HCT116 (cell line): ENCODE data around the gene OLFML2A. TPM values are rescaled to one million over a fixed set of nuclear protein-coding genes. Genes with fewer than 3 reads are reported as not detected.

Experiments used
- ATAC-seq: fragments of 200-7000 bp; cut with Tn5 transposase; 2 replicates; pipeline ENCODE4 v1.9.1; 2020; ENCODE audit warnings: mild to moderate bottlenecking, moderate library complexity
- BruUV-seq: library from RNA; stranded (reverse); fragments of 400-500 nt; replicated peaks from 2 replicates; lab custom pipeline; 2021; lab: Mats Ljungman, UMichigan
- CTCF ChIA-PET: fragments of 300-600 bp; sonication (Branson Sonifier 250); formaldehyde crosslinking; loops from one replicate; lab custom pipeline; 2021; ENCODE audit warnings: antibody characterized with exemption; lab: Charles Lee
- POLR2A ChIA-PET: fragments of 300-600, 350-600 bp; sonication (Branson Sonifier 250); formaldehyde crosslinking; loops from one replicate; lab custom pipeline; 2021; ENCODE audit warnings: antibody characterized with exemption; lab: Charles Lee
- RAD21 ChIA-PET, 2 experiments: fragments of 300-600 bp; sonication (Branson Sonifier 250); formaldehyde crosslinking; loops; one replicate each; lab custom pipeline; 2023; ENCODE audit warnings: low total read pairs in 2 of 2; ENCODE audit not compliant: uncharacterized antibody in 2 of 2, unreplicated experiment in 2 of 2, low non-redundant PET in 1 of 2; lab: Charles Lee
- DNase-seq: peaks from one replicate; pipeline ENCODE4 v3.0.0-alpha.2; 2010; ENCODE audit warnings: low read depth, low spot score
- H2AFZ ChIP-seq: fragments of 200-600 bp; shearing (Covaris generic), sonication (generic); 2 replicates; pipeline ENCODE4 v1.6.1; 2017; ENCODE audit warnings: low read depth, mixed run types, mixed read lengths, antibody characterized with exemption, low read length; ENCODE audit not compliant: poor library complexity, severe bottlenecking
- H3K27ac ChIP-seq: 2 replicates; pipeline ENCODE4 v1.5.1; 2012; ENCODE audit warnings: low read depth, low read length
- H3K27me3 ChIP-seq: fragments of 200-600 bp; sonication (generic); 2 replicates; pipeline ENCODE4 v1.6.1; 2016; ENCODE audit warnings: mixed run types, low read length, mixed read lengths; ENCODE audit not compliant: insufficient read depth
- H3K36me3 ChIP-seq, 2 experiments: fragments of 200-500 bp in 1 of 2; fragments of 200-600 bp in 1 of 2; sonication (Bioruptor generic) in 1 of 2; sonication (generic) in 1 of 2; 2 replicates each; pipeline versions ENCODE4 v1.5.1 to v1.6.1; 2014 to 2016; ENCODE audit warnings: low read length in 2 of 2, inconsistent platforms in 1 of 2, mixed read lengths in 1 of 2, mixed run types in 1 of 2; ENCODE audit not compliant: insufficient read depth in 2 of 2, control insufficient read depth in 1 of 2
- H3K4me1 ChIP-seq, 2 experiments: fragments of 200-600 bp in 1 of 2; sonication (generic) in 1 of 2; 2 replicates each; pipeline versions ENCODE4 v1.5.1 to v1.6.1; 2012 to 2017; ENCODE audit warnings: low read length in 2 of 2, inconsistent platforms in 1 of 2, mild to moderate bottlenecking in 1 of 2, mixed read lengths in 1 of 2, mixed run types in 1 of 2, moderate library complexity in 1 of 2; ENCODE audit not compliant: insufficient read depth in 2 of 2, control insufficient read depth in 1 of 2
- H3K4me2 ChIP-seq: fragments of 200-600 bp; sonication (generic); 2 replicates; pipeline ENCODE4 v1.6.1; 2017; ENCODE audit warnings: mixed run types, low read length, mixed read lengths
- H3K4me3 ChIP-seq, 2 experiments: fragments of 200-600 bp in 1 of 2; sonication (generic) in 1 of 2; replicated peaks in 1 of 2; 2 replicates each; pipeline ENCODE4 v1.5.1; 2011 to 2016; ENCODE audit warnings: low read length in 2 of 2, control low read depth in 1 of 2, low read depth in 1 of 2, mild to moderate bottlenecking in 1 of 2, mixed read lengths in 1 of 2, mixed run types in 1 of 2
- H3K79me2 ChIP-seq: fragments of 200-600 bp; sonication (generic); 2 replicates; pipeline ENCODE4 v1.6.1; 2017; ENCODE audit warnings: mild to moderate bottlenecking, mixed run types, low read length, moderate library complexity, mixed read lengths; ENCODE audit not compliant: insufficient read depth
- H3K9ac ChIP-seq: fragments of 200-600 bp; sonication (generic); 2 replicates; pipeline ENCODE4 v1.6.1; 2016; ENCODE audit warnings: low read length, mixed read lengths
- H3K9me2 ChIP-seq: fragments of 200-600 bp; sonication (generic), shearing (Covaris generic); 2 replicates; pipeline ENCODE4 v1.6.1; 2017; ENCODE audit warnings: mixed run types, mild to moderate bottlenecking, moderate library complexity; ENCODE audit not compliant: insufficient read depth
- H3K9me3 ChIP-seq, 2 experiments: fragments of 200-500 bp in 1 of 2; fragments of 200-600 bp in 1 of 2; sonication (Bioruptor generic) in 1 of 2; sonication (generic) in 1 of 2; 2 replicates each; pipeline ENCODE4 v1.6.1; 2014 to 2017; ENCODE audit warnings: low read length in 2 of 2, mixed read lengths in 2 of 2, inconsistent platforms in 1 of 2, low read depth in 1 of 2, mild to moderate bottlenecking in 1 of 2, mixed run types in 1 of 2, moderate library complexity in 1 of 2; ENCODE audit not compliant: control insufficient read depth in 1 of 2, insufficient read depth in 1 of 2
- H4K20me1 ChIP-seq: fragments of 200-600 bp; sonication (generic), shearing (Covaris generic); 2 replicates; pipeline ENCODE4 v1.6.1; 2017; ENCODE audit warnings: mixed run types, mild to moderate bottlenecking, moderate library complexity; ENCODE audit not compliant: insufficient read depth
- CBX3 ChIP-seq: IDR thresholded peaks from 2 replicates; pipeline ENCODE4 v1.6.1; 2012; ENCODE audit warnings: low read depth
- EGR1 ChIP-seq: IDR thresholded peaks from 2 replicates; pipeline ENCODE4 v1.6.1; 2012; ENCODE audit warnings: low read depth
- ELF1 ChIP-seq: IDR thresholded peaks from 2 replicates; pipeline ENCODE4 v1.6.1; 2012; ENCODE audit warnings: low read depth, borderline replicate concordance
- EZH2phosphoT487 ChIP-seq: fragments of 200-600 bp; IDR thresholded peaks from 2 replicates; pipeline ENCODE4 v1.6.1; 2018; ENCODE audit warnings: antibody characterized with exemption, borderline replicate concordance
- FOSL1 ChIP-seq: IDR thresholded peaks from 2 replicates; pipeline ENCODE4 v1.6.1; 2012; ENCODE audit warnings: low read depth
- POLR2A ChIP-seq: IDR thresholded peaks from 2 replicates; pipeline ENCODE4 v1.7.0; 2011; ENCODE audit warnings: borderline replicate concordance; ENCODE audit not compliant: insufficient read depth, insufficient read length; ENCODE audit errors: extremely low read depth
- POLR2AphosphoS5 ChIP-seq: IDR thresholded peaks from 2 replicates; pipeline ENCODE4 v1.6.1; 2011; ENCODE audit warnings: mild to moderate bottlenecking, low read depth, low read length, moderate library complexity
- YY1 ChIP-seq: IDR thresholded peaks from 2 replicates; pipeline ENCODE4 v1.6.1; 2011; ENCODE audit warnings: low read length, low read depth, moderate library complexity, mild to moderate bottlenecking; ENCODE audit not compliant: insufficient replicate concordance; ENCODE audit errors: extremely low read depth
- ZFX ChIP-seq: fragments of 450-650 bp; IDR thresholded peaks from 2 replicates; pipeline ENCODE4 v1.6.1; 2017
- intact Hi-C: fragments of 100-400 bp; cut with micrococcal nuclease; formaldehyde crosslinking; loops from 2 replicates; pipeline ENCODE4 v1.10.0; 2022
- total RNA-seq: library from RNA; stranded (reverse); gene quantifications from one replicate; pipeline ENCODE4 v1.2.1, GENCODE V29; 2021; ENCODE audit not compliant: unreplicated experiment
- TF ChIP-seq, protein P1 (sequence below), 3 experiments: fragments of 200-600 bp in 1 of 3; sonication (generic) in 1 of 3; IDR thresholded peaks in 2 of 3; conservative IDR thresholded peaks in 1 of 3; 2 replicates each; pipeline ENCODE4 v1.5.1; 2012 to 2017; ENCODE audit warnings: low read depth in 2 of 3, low read length in 2 of 3, antibody characterized with exemption in 1 of 3, borderline replicate concordance in 1 of 3, control low read depth in 1 of 3, mild to moderate bottlenecking in 1 of 3, mixed read lengths in 1 of 3, mixed run types in 1 of 3, moderate library complexity in 1 of 3; ENCODE audit not compliant: insufficient read depth in 1 of 3

Gene OLFML2A
- total RNA-seq, 1 experiment from 2014 or later, result 6.3 TPM

DNA sequence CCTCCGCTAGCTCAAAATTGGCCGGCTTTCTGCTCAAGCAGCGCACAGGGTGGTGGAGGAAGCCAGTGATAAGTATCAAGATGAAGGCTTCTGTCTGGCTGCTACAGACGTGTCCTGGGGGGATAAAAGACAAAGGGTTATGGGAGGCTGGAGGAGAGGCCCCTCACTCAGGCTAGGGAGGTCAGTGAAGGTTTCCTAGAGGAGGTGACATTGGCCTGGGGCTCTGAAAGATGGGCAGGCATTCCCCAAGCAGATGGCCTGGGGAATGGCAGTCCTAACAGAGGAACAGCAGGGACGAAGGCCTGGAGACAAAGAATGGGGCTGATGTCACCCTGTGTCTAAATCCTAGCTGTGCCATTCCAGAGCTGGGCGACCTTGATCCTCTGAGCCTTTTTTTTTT is 32.3 kb downstream of the OLFML2A start:
- no peak overlapping the region for H3K27ac ChIP-seq
- no peak overlapping the region for H3K4me2 ChIP-seq
- BruUV-seq, result no TSS peak
- H3K4me3 ChIP-seq, result no peak overlapping the region
- no peaks in the 10 kb centered on the region for H3K79me2 ChIP-seq
- H3K4me1 ChIP-seq, result peaks cover 42 to 49% of the 10 kb centered on the region in 2 experiments
- H3K9me2 ChIP-seq, result no peaks in the 10 kb centered on the region
- no peaks in the 10 kb centered on the region for H4K20me1 ChIP-seq
- no peak overlapping the region for H2AFZ ChIP-seq
- H3K36me3 ChIP-seq, result no peaks in the 10 kb centered on the region
- no peak for ATAC-seq
- CTCF ChIA-PET, result interaction anchor here (4.1 kb wide), 1 partner anchor 44 kb away, joined by 15 read pairs; the partner anchor contains the start of gene WDR38
- H3K9me3 ChIP-seq, result no peaks in the 10 kb centered on the region
- RAD21 ChIA-PET, result no interaction called here
- intact Hi-C loops, result no loop called here
- H3K9ac ChIP-seq, result no peak overlapping the region
- no peak for DNase-seq
- POLR2A ChIA-PET, result no interaction called here
- H3K27me3 ChIP-seq, result no peaks in the 10 kb centered on the region
- TF ChIP-seq POLR2AphosphoS5 (no peak), FOSL1 (no peak), ELF1 (no peak), CBX3 (no peak), EGR1 (no peak), POLR2A (no peak)
- TF ChIP-seq, protein P1, sequence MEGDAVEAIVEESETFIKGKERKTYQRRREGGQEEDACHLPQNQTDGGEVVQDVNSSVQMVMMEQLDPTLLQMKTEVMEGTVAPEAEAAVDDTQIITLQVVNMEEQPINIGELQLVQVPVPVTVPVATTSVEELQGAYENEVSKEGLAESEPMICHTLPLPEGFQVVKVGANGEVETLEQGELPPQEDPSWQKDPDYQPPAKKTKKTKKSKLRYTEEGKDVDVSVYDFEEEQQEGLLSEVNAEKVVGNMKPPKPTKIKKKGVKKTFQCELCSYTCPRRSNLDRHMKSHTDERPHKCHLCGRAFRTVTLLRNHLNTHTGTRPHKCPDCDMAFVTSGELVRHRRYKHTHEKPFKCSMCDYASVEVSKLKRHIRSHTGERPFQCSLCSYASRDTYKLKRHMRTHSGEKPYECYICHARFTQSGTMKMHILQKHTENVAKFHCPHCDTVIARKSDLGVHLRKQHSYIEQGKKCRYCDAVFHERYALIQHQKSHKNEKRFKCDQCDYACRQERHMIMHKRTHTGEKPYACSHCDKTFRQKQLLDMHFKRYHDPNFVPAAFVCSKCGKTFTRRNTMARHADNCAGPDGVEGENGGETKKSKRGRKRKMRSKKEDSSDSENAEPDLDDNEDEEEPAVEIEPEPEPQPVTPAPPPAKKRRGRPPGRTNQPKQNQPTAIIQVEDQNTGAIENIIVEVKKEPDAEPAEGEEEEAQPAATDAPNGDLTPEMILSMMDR (IDR thresholded peaks at IDR 0.05 in 2 of 3, conservative IDR thresholded peaks at IDR 0.05 in 1 of 3; ENCODE audit: borderline replicate concordance in 1 of 3, insufficient read depth in 1 of 3, low read depth in 2 of 3, low read length in 2 of 3), result no peak
- TF ChIP-seq, all 23 proteins: peak for 0

- Histone ChIP-seq H4K20me1 (no peaks in the 10 kb centered on the region), H3K27me3 (no peaks in the 10 kb centered on the region), H3K27ac (peak overlapping the region; percentile 91), H3K4me2 (peak overlapping the region; percentile 98), H3K36me3 (no peaks in the 10 kb centered on the region), H2AFZ (no peak overlapping the region), H3K79me2 (no peaks in the 10 kb centered on the region), H3K4me3 (peak overlapping the region in 1 of 2 experiments; percentile 56; a peak in 1 of 4 replicates), H3K9ac (peak overlapping the region; percentile 75), H3K9me3 (no peaks in the 10 kb centered on the region), H3K9me2 (no peaks in the 10 kb centered on the region), H3K4me1 (peaks cover 47 to 54% of the 10 kb centered on the region in 2 experiments)
- RAD21 ChIA-PET, result no interaction called here
- no TSS peak for BruUV-seq
- DNase-seq, result no peak
- ATAC-seq, result no peak
- intact Hi-C loops, result no loop called here
- no peak for TF ChIP-seq ZFX
- TF ChIP-seq EZH2phosphoT487, result no peak
- TF ChIP-seq YY1, result no peak
- POLR2A ChIA-PET, result interaction anchor here (0.9 to 1.7 kb wide), 3 partner anchors 9 to 43 kb away, joined by 3 to 7 read pairs (median 4); partner anchors contain the start of gene WDR38
- CTCF ChIA-PET, result interaction anchor here (0.8 to 1.7 kb wide), 4 partner anchors 14 to 43 kb away, joined by 3 to 6 read pairs (median 4); partner anchors contain the start of gene WDR38
Measured at GRCh38 chr9:124809741-124810500, 33.0 kb downstream of the OLFML2A start.
